Testis (tissue), 2 donors: Measurements from ENCODE around the gene PBX1.

Experiments used
- CTCF ChIP-seq, 3 experiments: fragments of 450-650 bp in 2 of 3; fragments of 200-600 bp in 1 of 3; sonication (generic) in 1 of 3; IDR thresholded peaks; one replicate each; pipeline ENCODE4 v1.5.1; 2016 to 2019; ENCODE audit warnings: antibody characterized with exemption in 3 of 3, mild to moderate bottlenecking in 2 of 3, moderate library complexity in 1 of 3
- POLR2A ChIP-seq: fragments of 450-650 bp; IDR thresholded peaks from one replicate; pipeline ENCODE4 v1.6.1; 2017; ENCODE audit warnings: antibody characterized with exemption, mild to moderate bottlenecking, moderate library complexity

- no peak for TF ChIP-seq CTCF (IDR thresholded peaks at IDR 0.05)
- no peak for TF ChIP-seq POLR2A
These were observed 29.7 kb downstream of the PBX1 start for GRCh38 chr1:164588516-164589341.
